WTC11 (cell line): ENCODE measurements around the gene GGA3. TPM values are rescaled to one million over a fixed set of nuclear protein-coding genes. Genes with fewer than 3 reads are reported as not detected.
"Not testable (repeated sequence)": the region's sequence is repeated elsewhere in the genome, so short reads cannot be mapped to it uniquely, and the experiment has no call there.

ENCODE experiments used
- ATAC-seq: fragments of 200-7000 bp; cut with Tn5 transposase; 2 replicates; pipeline ENCODE4 v1.10.0; 2021; ENCODE audit warnings: mild to moderate bottlenecking, moderate library complexity
- CTCF ChIA-PET: fragments of 300-600 bp; sonication (Branson Sonifier 250); formaldehyde crosslinking; loops from one replicate; lab custom pipeline; 2021; ENCODE audit warnings: antibody characterized with exemption; lab: Charles Lee
- POLR2A ChIA-PET: fragments of 350-600 bp; sonication (Branson Sonifier 250); formaldehyde crosslinking; loops from one replicate; lab custom pipeline; 2021; ENCODE audit warnings: antibody characterized with exemption; lab: Charles Lee
- DNase-seq: peaks from one replicate; pipeline ENCODE4 v3.0.0; 2021; ENCODE audit warnings: low spot score
- H3K27ac Mint-ChIP-seq: 2 replicates; pipeline ENCODE4 v1.8.0; 2021; ENCODE audit warnings: mixed read lengths
- H3K27me3 Mint-ChIP-seq: 2 replicates; pipeline ENCODE4 v1.8.0; 2021; ENCODE audit warnings: low read depth, mild to moderate bottlenecking, moderate library complexity, mixed read lengths
- H3K36me3 Mint-ChIP-seq: 2 replicates; pipeline ENCODE4 v1.8.0; 2021; ENCODE audit warnings: mixed read lengths
- H3K4me1 Mint-ChIP-seq: 2 replicates; pipeline ENCODE4 v1.8.0; 2022; ENCODE audit warnings: mixed read lengths
- H3K4me3 Mint-ChIP-seq: 2 replicates; pipeline ENCODE4 v1.8.0; 2021; ENCODE audit warnings: mild to moderate bottlenecking, moderate library complexity, mixed read lengths
- H3K9me3 Mint-ChIP-seq: 2 replicates; pipeline ENCODE4 v1.8.0; 2021; ENCODE audit warnings: mixed read lengths
- ARID4B ChIP-seq: sonication (generic); formaldehyde crosslinking; IDR thresholded peaks from 2 replicates; pipeline ENCODE4 v1.8.0; 2023; ENCODE audit warnings: missing genetic modification reagents, mild to moderate bottlenecking, borderline replicate concordance
- E2F5 ChIP-seq: sonication (generic); formaldehyde crosslinking; IDR thresholded peaks from 2 replicates; pipeline ENCODE4 v1.8.1; 2022; ENCODE audit warnings: mild to moderate bottlenecking, moderate library complexity, missing genetic modification reagents
- FOXK1 ChIP-seq: sonication (generic); formaldehyde crosslinking; IDR thresholded peaks from 2 replicates; pipeline ENCODE4 v1.8.0; 2022; ENCODE audit warnings: mild to moderate bottlenecking, moderate library complexity, missing genetic modification reagents
- GABPB1 ChIP-seq: sonication (generic); formaldehyde crosslinking; IDR thresholded peaks from 2 replicates; pipeline ENCODE4 v1.8.1; 2023; ENCODE audit warnings: mild to moderate bottlenecking, missing genetic modification reagents
- HMGXB4 ChIP-seq: sonication (generic); formaldehyde crosslinking; IDR thresholded peaks from 2 replicates; pipeline ENCODE4 v1.8.1; 2023; ENCODE audit warnings: mild to moderate bottlenecking, moderate library complexity, missing genetic modification reagents
- IRF2 ChIP-seq: sonication (generic); formaldehyde crosslinking; IDR thresholded peaks from 2 replicates; pipeline ENCODE4 v1.8.0; 2022; ENCODE audit warnings: low read depth, missing genetic modification reagents, borderline replicate concordance
- MLX ChIP-seq: sonication (generic); formaldehyde crosslinking; IDR thresholded peaks from 2 replicates; pipeline ENCODE4 v1.8.1; 2023; ENCODE audit warnings: mild to moderate bottlenecking, missing genetic modification reagents, moderate library complexity
- NFATC4 ChIP-seq: fragments of 250-450 bp; sonication (Bioruptor Pico); IDR thresholded peaks from 2 replicates; pipeline ENCODE4 v1.9.0; 2021; ENCODE audit warnings: mild to moderate bottlenecking
- OVOL2 ChIP-seq: fragments of 250-450 bp; sonication (Bioruptor Pico); IDR thresholded peaks from 2 replicates; pipeline ENCODE4 v1.9.0; 2021; ENCODE audit warnings: mild to moderate bottlenecking, borderline replicate concordance
- PREB ChIP-seq: sonication (generic); formaldehyde crosslinking; IDR thresholded peaks from 2 replicates; pipeline ENCODE4 v1.8.1; 2022; ENCODE audit warnings: mild to moderate bottlenecking, missing genetic modification reagents, moderate library complexity, borderline replicate concordance
- TEAD4 ChIP-seq: sonication (generic); formaldehyde crosslinking; IDR thresholded peaks from 2 replicates; pipeline ENCODE4 v1.8.0; 2022; ENCODE audit warnings: mild to moderate bottlenecking, missing genetic modification reagents
- ZBTB21 ChIP-seq: sonication (generic); formaldehyde crosslinking; IDR thresholded peaks from 2 replicates; pipeline ENCODE4 v1.8.1; 2023; ENCODE audit warnings: mild to moderate bottlenecking, missing genetic modification reagents, borderline replicate concordance
- ZNF532 ChIP-seq: fragments of 250-450 bp; sonication (Bioruptor Pico); IDR thresholded peaks from 2 replicates; pipeline ENCODE4 v1.9.0; 2021; ENCODE audit warnings: mild to moderate bottlenecking, borderline replicate concordance
- ZNF671 ChIP-seq: fragments of 250-450 bp; sonication (Bioruptor Pico); IDR thresholded peaks from 2 replicates; pipeline ENCODE4 v1.8.0; 2021; ENCODE audit warnings: mild to moderate bottlenecking
- total RNA-seq: library from RNA; stranded (reverse); gene quantifications from 3 replicates; pipeline ENCODE4 v1.2.3, GENCODE V29; 2021

Gene GGA3
- total RNA-seq, 1 experiment from 2014 or later: 66.9 TPM

- TF ChIP-seq PREB (CRISPR knock-in tag): no peak
- peak; percentile 12; the same call in 1 of the 2 replicates for TF ChIP-seq GABPB1 (CRISPR knock-in tag)
- no peaks in the 10 kb centered on the region for H3K27me3 Mint-ChIP-seq
- H3K36me3 Mint-ChIP-seq: no peaks in the 10 kb centered on the region
- POLR2A ChIA-PET: no interaction called here
- no peak overlapping the region for H3K4me3 Mint-ChIP-seq
- no peak for DNase-seq
- H3K9me3 Mint-ChIP-seq: no peaks in the 10 kb centered on the region
- no peak for ATAC-seq
- CTCF ChIA-PET: no interaction called here
- no peak overlapping the region for H3K27ac Mint-ChIP-seq
- no peaks in the 10 kb centered on the region for H3K4me1 Mint-ChIP-seq
These were observed 34.1 kb upstream of the GGA3 start for GRCh38 chr17:75295201-75296158.

GRCh38 chr17:75292810-75293448 is 31.5 kb upstream of the GGA3 start:
- H3K4me3 Mint-ChIP-seq, H3K27ac Mint-ChIP-seq, H3K9me3 Mint-ChIP-seq, ATAC-seq, H3K36me3 Mint-ChIP-seq, DNase-seq, H3K27me3 Mint-ChIP-seq, POLR2A ChIA-PET, H3K4me1 Mint-ChIP-seq: not testable (repeated sequence)
- CTCF ChIA-PET: interaction anchor here (0.6 to 1.5 kb wide), 2 partner anchors 22 to 308 kb away, joined by 3 to 8 read pairs; partner anchors contain the start of gene MIF4GD

GRCh38 chr17:75289832-75290337 is 28.5 kb upstream of the GGA3 start:
- CTCF ChIA-PET: interaction anchor here (0.6 to 3.7 kb wide), 41 partner anchors 10 to 540 kb away, joined by 3 to 106 read pairs (median 5); partner anchors contain the start of genes GALK1, GGA3, GRB2 and LLGL2
- H3K27me3 Mint-ChIP-seq: no peaks in the 10 kb centered on the region; the same call in 1 of the 2 replicates
- TF ChIP-seq ZNF671: no peak
- no peak for TF ChIP-seq ZBTB21 (CRISPR knock-in tag)
- no peak for TF ChIP-seq OVOL2
- no peak for TF ChIP-seq FOXK1 (CRISPR knock-in tag)
- no peak for TF ChIP-seq MLX (CRISPR knock-in tag)
- no peak for TF ChIP-seq IRF2 (CRISPR knock-in tag)
- no peak for TF ChIP-seq E2F5 (CRISPR knock-in tag)
- no peak for TF ChIP-seq ZNF532 (CRISPR knock-in tag)
- TF ChIP-seq HMGXB4 (CRISPR knock-in tag): no peak
- no peak for TF ChIP-seq NFATC4 (CRISPR knock-in tag)
- no peak for TF ChIP-seq TEAD4 (CRISPR knock-in tag)
- TF ChIP-seq ARID4B: no peak

More at GRCh38 chr17:75289832-75290337, 28.5 kb upstream of the GGA3 start:
- H3K27ac Mint-ChIP-seq: peak overlapping the region; percentile 99
- H3K9me3 Mint-ChIP-seq: no peaks in the 10 kb centered on the region
- peaks cover 11% of the 10 kb centered on the region for H3K36me3 Mint-ChIP-seq
- POLR2A ChIA-PET: interaction anchor here (0.7 to 1.8 kb wide), 18 partner anchors 8 to 475 kb away, joined by 3 to 24 read pairs (median 4); partner anchors contain the start of genes GALK1, GGA3, GRB2 and MIF4GD
- peaks cover 8% of the 10 kb centered on the region for H3K4me1 Mint-ChIP-seq
- DNase-seq (no peak), ATAC-seq (no peak)
- H3K4me3 Mint-ChIP-seq: peak overlapping the region; percentile 94
